HG02852 (cell line): ENCODE results near the gene FAM229A.

Experiments
- ATAC-seq: cut with Tn5 transposase; IDR thresholded peaks from one replicate; pipeline ENCODE4 v1.9.1; 2021; ENCODE audit warnings: mild to moderate bottlenecking, moderate library complexity; ENCODE audit not compliant: unreplicated experiment

The FAM229A gene

GRCh38 chr1:32350785-32351398, 11.4 kb downstream of the FAM229A start:
- peak; percentile 33 for ATAC-seq

GRCh38 chr1:32349211-32349708, 13.0 kb downstream of the FAM229A start:
- no peak for ATAC-seq

- no peak for ATAC-seq
These were observed 15.6 kb downstream of the FAM229A start for GRCh38 chr1:32346532-32347157.

DNA sequence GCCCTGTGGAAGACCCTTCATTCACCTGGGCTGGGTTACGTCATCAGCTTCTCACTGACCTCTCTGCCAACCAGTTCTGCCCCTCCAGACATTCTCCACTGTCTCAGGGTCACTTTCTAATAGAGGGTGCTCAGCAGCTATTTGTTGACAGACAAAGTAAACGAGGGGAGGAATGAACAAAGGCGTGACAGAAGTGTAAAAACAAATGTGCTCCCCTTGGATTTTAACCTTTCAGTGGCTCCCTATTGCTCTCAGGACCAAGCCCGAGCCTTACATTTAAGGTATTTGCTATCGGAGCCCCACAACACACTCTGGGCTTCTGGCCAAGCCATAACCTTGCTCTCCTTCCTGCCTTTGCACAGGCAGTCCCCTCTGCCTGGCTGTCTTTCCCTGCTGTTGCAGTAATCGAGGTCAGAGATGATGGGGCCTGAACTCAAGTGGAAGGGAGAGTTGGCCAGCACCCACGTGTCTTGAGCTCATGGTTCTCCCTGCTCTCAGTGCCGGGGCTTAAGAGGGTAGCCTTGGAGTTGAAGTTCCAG, 16.9 kb downstream of the FAM229A start:
- ATAC-seq: no peak

GRCh38 chr1:32342704-32343103, 19.6 kb downstream of the FAM229A start:
- no peak for ATAC-seq

DNA sequence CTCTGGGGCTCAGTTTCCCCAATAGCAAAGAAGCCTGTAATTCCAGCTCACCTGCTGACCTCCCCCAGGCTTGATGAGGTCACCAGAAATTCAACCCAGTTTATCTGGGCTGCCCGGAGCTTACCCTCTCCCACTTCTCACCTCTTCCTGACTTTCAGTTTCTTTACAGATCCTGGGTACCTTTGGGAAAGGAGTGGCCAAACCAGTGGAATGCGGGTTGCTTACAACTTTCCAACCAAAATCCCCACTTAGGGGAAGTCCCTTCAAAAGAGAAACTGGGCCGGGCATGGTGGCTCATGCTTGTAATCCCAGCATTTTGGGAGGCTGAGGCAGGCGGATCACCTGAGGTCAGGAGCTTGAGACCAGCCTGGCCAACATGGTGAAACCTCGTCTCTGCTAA, 20.3 kb downstream of the FAM229A start:
- ATAC-seq: no peak

DNA sequence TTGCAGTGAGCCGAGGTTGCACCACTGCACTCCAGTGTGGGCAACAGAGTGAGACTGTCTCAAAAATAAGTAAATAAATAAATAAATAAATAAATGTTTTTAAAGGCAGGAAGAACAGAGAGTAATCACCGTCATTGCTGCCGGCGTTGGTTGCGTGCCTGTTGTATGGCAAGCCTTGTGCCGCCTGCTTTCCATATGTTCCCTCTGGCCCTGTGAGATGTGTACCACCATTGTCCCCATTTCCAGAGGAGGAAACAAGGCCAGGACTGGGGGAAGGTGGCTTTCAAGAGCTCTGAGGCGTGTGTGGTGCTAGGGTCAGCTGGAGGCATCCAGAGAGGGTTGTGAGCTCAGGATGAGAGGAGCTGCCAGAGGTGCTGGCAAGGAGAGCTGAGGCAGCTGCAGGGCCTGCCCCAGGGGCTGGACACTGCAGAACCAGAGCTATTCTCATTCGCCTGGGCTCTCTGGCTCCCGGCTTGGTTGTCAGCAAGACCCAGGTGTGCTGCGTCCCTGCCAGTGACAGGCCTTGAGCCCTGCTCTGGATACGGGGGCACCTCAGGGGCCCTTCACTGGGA, 21.0 kb downstream of the FAM229A start:
- ATAC-seq: no peak

DNA sequence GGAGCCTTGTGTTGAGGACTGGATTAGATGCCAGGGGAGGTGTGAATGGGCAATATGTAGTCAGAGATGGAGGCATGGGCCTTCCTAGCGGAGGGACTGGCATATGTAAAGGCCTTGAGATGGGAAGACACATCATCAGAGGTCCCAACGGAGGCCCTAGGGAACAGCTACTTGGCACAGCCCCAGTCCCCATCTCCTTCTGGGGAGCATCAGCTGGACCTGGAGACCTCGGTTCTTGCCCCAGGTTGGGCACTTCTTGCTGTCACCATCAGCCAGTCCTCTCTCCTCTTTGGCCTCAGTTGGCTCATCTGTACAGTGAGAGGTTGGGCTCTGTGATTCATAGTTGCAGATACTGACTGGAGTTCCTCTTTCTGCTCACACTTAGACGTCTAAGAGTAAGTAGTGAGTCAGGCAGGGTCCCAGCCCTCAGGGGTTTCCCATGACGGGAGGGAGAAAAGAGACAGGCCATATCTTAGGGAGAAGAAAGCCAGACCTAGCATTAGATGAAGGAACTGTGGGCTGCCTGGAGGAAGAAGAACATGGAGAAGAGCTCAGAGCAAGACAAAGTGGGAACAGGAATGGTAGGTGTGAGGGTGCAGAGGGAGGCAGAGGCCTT, 22.8 kb downstream of the FAM229A start:
- no peak for ATAC-seq

- no peak for ATAC-seq
These were observed 23.6 kb downstream of the FAM229A start for GRCh38 chr1:32338637-32339145.

DNA sequence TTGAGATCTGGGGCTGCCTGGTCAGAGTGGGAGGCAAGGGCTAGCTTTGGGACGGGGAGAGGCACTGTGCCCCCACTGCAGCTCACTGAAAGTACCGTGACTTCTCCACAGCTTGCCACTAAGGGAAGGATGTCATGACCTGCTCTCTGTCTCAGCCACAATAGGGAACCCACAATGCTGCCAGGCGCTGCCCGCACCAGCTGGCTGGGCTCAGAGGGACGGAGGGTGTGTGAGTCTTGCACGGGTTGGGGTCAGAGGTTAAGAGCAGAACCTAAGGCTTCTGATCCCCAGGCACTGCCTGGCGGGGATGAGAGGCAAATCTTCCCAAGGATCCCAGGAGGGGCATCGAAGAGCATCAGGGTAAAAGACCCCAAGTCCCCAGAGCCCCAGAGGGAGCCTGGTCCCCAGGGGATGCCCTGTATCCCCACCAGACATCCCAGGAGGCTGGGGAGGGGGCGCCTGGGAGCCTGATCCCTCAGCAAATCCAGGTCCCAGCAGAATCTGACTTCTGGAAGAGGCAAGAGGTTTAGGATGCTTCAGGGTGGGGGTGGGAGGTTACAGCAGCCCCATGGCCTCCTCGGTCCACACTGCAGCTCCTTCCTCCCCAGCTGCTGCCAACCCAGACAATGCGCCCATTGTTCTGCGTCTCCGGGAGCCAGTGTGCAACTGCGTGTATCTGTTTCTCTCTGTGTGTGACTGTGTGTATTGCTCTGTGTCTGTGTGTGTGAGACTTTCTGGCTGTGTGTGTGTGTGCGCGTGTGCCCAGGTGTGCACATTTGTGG, 24.2 kb downstream of the FAM229A start:
- ATAC-seq: no peak

GRCh38 chr1:32336963-32337675, 25.2 kb downstream of the FAM229A start:
- ATAC-seq: peak; percentile 34

DNA sequence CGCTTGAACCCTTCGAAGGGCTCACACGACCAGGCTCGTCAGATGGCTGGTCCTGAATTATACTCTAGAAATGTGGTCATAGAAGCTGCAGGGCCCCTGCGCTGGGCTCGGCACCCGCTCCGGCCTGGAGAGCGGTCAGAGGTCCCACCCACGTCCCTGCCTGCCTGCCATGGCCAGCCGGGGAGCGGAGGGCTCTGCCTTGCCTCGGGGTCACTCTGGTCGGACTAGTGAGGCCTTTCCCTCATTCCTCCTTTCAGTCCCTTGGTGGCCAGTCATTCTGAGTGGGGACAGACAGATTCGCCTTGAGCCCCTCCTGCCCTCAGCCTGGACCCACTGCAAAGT, 25.7 kb downstream of the FAM229A start:
- no peak for ATAC-seq

DNA sequence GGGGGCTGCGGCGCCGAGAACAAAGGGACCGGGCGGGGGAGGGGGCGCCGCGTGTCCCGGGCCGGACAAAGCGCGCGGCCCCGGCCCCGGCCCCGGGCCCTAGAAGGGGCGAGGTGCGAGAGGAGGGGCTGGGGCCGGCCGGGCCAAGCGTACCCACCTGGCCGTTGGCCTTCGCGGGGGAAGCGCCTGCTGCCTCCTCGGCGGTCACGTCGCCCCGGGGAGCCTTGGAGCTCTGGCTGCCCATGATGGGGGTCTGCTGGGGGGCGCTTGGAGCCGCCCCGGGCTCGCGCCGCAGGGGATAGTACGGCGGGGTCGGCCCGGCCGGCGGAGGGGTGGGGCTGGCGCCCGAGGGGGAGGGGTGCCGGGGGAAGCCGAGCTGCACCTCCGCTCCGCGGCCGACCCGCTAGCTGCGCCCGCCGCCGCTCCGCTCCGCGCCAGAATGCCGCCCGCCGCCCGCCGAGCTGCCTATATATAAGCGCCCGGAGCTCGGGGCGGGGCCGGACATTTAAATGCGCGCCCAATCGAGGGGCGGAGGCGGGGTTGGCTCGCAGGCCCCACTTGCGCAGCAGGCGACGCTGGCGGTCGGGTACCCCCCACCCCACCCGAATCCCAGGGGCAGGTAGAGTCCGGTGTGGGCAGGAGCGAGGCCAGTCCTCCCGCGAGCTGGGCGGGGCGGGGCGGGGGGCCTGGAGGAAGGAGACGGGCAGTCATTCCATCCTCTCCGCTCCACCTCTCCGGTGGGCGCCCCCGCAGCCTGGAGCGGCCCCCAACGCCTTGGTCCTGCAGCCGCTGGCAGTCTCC, 26.3 kb downstream of the FAM229A start, which contains the start of gene MARCKSL1:
MARCKSL1 (minus strand) TSS at position 444 of the 801 bp plus-strand sequence; CDS start at position 244, 200 bp downstream.
- peak; percentile 37 for ATAC-seq

DNA sequence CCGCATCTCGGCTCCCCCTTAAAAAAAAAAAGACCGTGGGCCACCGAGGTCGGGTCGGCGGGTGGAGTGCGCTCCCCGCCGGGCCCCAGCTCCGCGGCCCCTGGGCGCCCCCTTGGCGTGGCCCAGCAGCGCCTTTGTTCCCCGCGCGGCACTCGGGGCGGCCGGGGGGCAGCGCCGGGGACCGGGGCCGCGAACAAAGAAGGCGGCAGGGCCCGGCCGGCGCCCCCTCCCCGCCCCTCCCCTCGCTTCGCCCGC, 26.8 kb downstream of the FAM229A start:
- peak; percentile 2 for ATAC-seq

DNA sequence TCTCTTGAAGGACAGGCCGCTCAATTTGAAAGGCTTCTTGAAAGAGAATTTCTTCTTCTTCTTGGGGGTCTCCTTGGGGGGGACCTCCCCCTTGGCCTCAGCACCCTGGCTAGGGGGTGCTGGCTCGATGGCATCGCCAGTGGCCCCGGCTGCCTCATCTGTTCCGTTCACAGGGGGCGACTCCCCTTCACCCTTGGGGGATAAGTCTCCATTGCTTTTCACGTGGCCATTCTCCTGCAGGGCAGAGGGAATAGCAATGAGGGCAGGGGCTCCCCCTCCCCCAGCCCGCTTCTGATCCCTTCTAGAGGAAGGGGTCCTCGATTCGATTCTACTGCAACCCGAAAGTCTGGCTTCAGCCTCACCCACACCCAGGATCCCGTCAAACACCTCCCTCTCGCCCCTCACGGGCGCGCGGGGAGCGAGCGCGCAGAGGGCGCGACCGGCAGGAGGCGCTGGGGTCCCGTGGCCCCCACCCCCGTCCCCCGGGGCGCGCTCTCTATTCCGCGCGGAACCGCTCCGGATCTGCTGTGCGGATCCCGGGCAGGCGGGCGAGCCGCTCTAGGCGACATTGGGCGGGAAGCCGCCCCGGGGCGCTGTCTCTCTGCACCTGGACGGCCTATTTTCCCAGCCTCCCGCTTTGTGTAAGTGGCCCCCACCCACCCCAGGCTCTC, 27.3 kb downstream of the FAM229A start:
- ATAC-seq: peak; percentile 15

DNA sequence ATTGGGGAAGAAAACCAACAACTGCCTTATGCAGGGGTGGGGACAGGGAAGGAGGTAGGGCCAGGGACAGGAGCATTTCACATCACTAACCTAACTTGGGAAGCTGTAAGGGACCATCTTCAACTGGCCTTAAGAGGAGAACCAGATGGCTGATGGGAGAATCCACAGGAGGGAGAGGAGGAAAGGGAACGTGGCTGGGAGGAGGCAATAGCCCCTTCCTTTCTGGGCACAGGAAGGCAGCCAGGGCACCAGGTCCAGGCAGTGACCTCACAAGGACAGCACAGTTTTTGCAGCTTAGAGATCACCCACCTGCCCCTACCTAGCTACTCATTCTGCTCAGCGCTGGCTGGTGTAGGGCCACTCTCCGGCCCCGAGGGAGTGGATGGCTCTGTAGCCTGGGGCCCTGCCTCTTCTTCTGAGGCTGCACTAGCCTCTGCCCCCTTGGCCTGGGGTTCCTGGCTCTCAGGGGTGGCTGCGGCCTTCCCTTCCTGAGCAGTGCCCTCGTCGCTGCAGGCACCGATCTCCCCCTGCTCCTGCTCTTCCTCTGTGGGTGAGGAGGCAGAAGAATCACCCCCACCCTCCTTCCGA, 27.9 kb downstream of the FAM229A start:
- ATAC-seq: no peak

DNA sequence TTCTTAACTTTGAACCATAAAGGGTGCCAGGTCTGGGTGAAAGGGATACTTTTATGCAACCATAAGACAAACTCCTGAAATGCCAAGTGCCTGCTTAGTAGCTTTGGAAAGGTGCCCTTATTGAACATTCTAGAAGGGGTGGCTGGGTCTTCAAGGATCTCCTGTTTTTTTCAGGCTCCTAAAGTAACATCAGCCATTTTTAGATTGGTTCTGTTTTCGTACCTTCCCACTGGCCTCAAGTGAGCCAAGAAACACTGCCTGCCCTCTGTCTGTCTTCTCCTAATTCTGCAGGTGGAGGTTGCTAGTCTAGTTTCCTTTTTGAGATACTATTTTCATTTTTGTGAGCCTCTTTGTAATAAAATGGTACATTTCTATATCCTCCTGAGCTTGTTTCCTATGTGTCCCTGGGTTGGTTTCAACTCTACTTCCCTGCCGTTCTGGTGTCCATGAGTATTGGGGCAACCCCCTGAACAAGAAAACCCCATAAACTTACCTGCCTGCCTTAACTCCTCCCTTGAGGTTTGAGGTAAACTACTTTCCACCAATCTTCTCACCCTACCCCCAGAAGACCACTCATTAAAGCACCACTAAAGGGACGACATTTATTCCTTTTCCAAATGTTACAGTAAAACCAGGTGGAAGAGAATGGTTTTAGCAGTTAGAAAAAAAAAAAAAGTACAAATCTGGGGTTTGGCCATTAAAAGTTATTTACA, 28.9 kb downstream of the FAM229A start:
- ATAC-seq: no peak
